ENCODE measurements around the gene UTP14A.

DNA sequence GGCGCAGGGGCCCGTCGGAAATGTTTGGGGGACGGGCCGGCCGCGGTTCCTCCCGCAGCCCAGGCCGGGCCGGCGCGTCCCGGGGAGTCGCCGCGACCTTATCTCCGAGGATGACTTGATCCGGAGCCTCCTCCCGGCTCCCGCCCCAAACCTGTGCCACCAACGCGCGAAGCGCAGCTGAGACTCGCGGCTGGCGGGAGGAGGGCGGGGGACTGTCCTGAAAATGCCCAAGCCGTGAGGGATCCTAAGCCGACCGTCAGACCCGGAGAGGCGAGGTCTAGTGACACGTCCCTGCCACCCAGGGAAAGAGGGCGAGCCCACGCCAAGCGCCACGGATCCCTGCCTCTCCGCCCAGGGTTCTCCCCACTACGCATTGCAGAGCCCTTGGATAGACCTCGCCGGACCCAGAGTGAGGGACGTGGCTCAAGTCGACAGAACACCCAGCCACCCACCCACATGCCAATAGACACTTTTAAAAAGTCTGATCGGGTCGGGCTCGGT is 26.9 kb downstream of the UTP14A start:
- TF ChIP-seq CTCF (IDR thresholded peaks at IDR 0.05) (no peak), ZFX (IDR thresholded peaks at IDR 0.05; ENCODE audit: borderline replicate concordance) (no peak)

Measured in 22Rv1 (cell line).